HEK293 (cell line): Measurements from ENCODE around the gene OSBPL10.

Experiments used
- CTCF ChIA-PET: fragments of 350-600 bp; formaldehyde crosslinking; extraction: SDS; loops from one replicate; lab custom pipeline; 2021; ENCODE audit warnings: antibody characterized with exemption; lab: Yijun Ruan, JAX
- POLR2A ChIA-PET: fragments of 300-600 bp; formaldehyde crosslinking; extraction: SDS; loops from one replicate; lab custom pipeline; 2020; ENCODE audit warnings: antibody characterized with exemption, inconsistent platforms; lab: Yijun Ruan, JAX
- H3K27ac ChIP-seq: fragments of 200-500 bp; sonication (Bioruptor generic); 2 replicates; pipeline ENCODE4 v1.5.1; 2014; ENCODE audit warnings: low read depth, low read length, control low read depth, inconsistent platforms; ENCODE audit errors: extremely low read depth
- H3K36me3 ChIP-seq, 2 experiments: fragments of 200-500 bp in 1 of 2; sonication (Bioruptor generic) in 1 of 2; 1 replicate in 1 of 2; 2 replicates in 1 of 2; pipeline ENCODE4 v1.5.1; 2014 to 2017; ENCODE audit warnings: inconsistent platforms in 2 of 2, low read length in 2 of 2; ENCODE audit not compliant: control insufficient read depth in 2 of 2, insufficient read depth in 1 of 2
- H3K4me1 ChIP-seq: fragments of 200-500 bp; sonication (Bioruptor generic); 2 replicates; pipeline ENCODE4 v1.5.1; 2014; ENCODE audit warnings: mild to moderate bottlenecking, low read length, inconsistent platforms; ENCODE audit not compliant: control insufficient read depth, insufficient read depth
- H3K4me3 ChIP-seq: 2 replicates; pipeline ENCODE4 v1.5.1; 2011; ENCODE audit warnings: low read depth, mild to moderate bottlenecking, control low read depth, low read length, moderate library complexity
- H3K9me3 ChIP-seq: fragments of 200-500 bp; sonication (Bioruptor generic); 2 replicates; pipeline ENCODE4 v1.5.1; 2014; ENCODE audit warnings: low read depth, low read length, inconsistent platforms; ENCODE audit not compliant: control insufficient read depth, insufficient read depth
- KLF7 ChIP-seq: fragments of 450-650 bp; formaldehyde crosslinking; IDR thresholded peaks from 2 replicates; pipeline ENCODE4 v1.5.1; 2016; ENCODE audit warnings: missing biosample characterization, missing genetic modification characterization, borderline replicate concordance
- PATZ1 ChIP-seq: fragments of 450-650 bp; formaldehyde crosslinking; IDR thresholded peaks from 2 replicates; pipeline ENCODE4 v1.5.1; 2016; ENCODE audit warnings: missing biosample characterization, missing genetic modification characterization
- YY1 ChIP-seq: fragments of 450-650 bp; formaldehyde crosslinking; IDR thresholded peaks from 2 replicates; pipeline ENCODE4 v1.5.1; 2018; ENCODE audit warnings: missing biosample characterization, missing genetic modification characterization
- ZNF133 ChIP-seq: fragments of 450-650 bp; formaldehyde crosslinking; IDR thresholded peaks from 2 replicates; pipeline ENCODE4 v1.5.1; 2016; ENCODE audit warnings: missing biosample characterization, missing genetic modification characterization
- ZNF148 ChIP-seq: fragments of 450-650 bp; formaldehyde crosslinking; IDR thresholded peaks from 2 replicates; pipeline ENCODE4 v1.5.0; 2017; ENCODE audit warnings: missing biosample characterization, missing genetic modification characterization, borderline replicate concordance
- ZNF223 ChIP-seq: fragments of 450-650 bp; formaldehyde crosslinking; IDR thresholded peaks from 2 replicates; pipeline ENCODE4 v1.5.1; 2016; ENCODE audit warnings: missing biosample characterization, missing genetic modification characterization
- ZNF248 ChIP-seq: fragments of 450-650 bp; formaldehyde crosslinking; IDR thresholded peaks from 2 replicates; pipeline ENCODE4 v1.5.1; 2017; ENCODE audit warnings: missing biosample characterization, missing genetic modification characterization
- ZNF302 ChIP-seq: fragments of 450-650 bp; formaldehyde crosslinking; IDR thresholded peaks from 2 replicates; pipeline ENCODE4 v1.5.1; 2016; ENCODE audit warnings: missing biosample characterization, missing genetic modification characterization, low read depth
- ZNF350 ChIP-seq: fragments of 450-650 bp; formaldehyde crosslinking; IDR thresholded peaks from 2 replicates; pipeline ENCODE4 v1.5.0; 2017; ENCODE audit warnings: missing biosample characterization, mild to moderate bottlenecking, missing genetic modification characterization
- ZNF366 ChIP-seq: fragments of 450-650 bp; formaldehyde crosslinking; conservative IDR thresholded peaks from 2 replicates; pipeline ENCODE4 v1.5.1; 2016; ENCODE audit warnings: missing biosample characterization, missing genetic modification characterization
- ZNF37A ChIP-seq: fragments of 450-650 bp; IDR thresholded peaks from 2 replicates; pipeline ENCODE4 v1.5.1; 2018; ENCODE audit warnings: missing biosample characterization, missing genetic modification characterization
- ZNF433 ChIP-seq: fragments of 450-650 bp; formaldehyde crosslinking; IDR thresholded peaks from 2 replicates; pipeline ENCODE4 v1.5.1; 2016; ENCODE audit warnings: missing biosample characterization, missing genetic modification characterization, low read depth
- ZNF473 ChIP-seq: fragments of 450-650 bp; formaldehyde crosslinking; IDR thresholded peaks from 2 replicates; pipeline ENCODE4 v1.5.1; 2017; ENCODE audit warnings: missing biosample characterization, missing genetic modification characterization
- ZNF501 ChIP-seq: fragments of 450-650 bp; formaldehyde crosslinking; IDR thresholded peaks from 2 replicates; pipeline ENCODE4 v1.5.1; 2016; ENCODE audit warnings: missing biosample characterization, missing genetic modification characterization
- ZNF530 ChIP-seq: fragments of 450-650 bp; formaldehyde crosslinking; IDR thresholded peaks from 2 replicates; pipeline ENCODE4 v1.5.1; 2016; ENCODE audit warnings: low read depth, missing biosample characterization, missing genetic modification characterization
- ZNF558 ChIP-seq: fragments of 450-650 bp; formaldehyde crosslinking; IDR thresholded peaks from 2 replicates; pipeline ENCODE4 v1.5.1; 2016; ENCODE audit warnings: missing biosample characterization, missing genetic modification characterization
- ZNF561 ChIP-seq: fragments of 450-650 bp; IDR thresholded peaks from 2 replicates; pipeline ENCODE4 v1.5.1; 2018; ENCODE audit warnings: missing biosample characterization, missing genetic modification characterization, borderline replicate concordance

The OSBPL10 gene

GRCh38 chr3:31880020-31880419, 101.0 kb downstream of the OSBPL10 start:
- no peaks in the 10 kb centered on the region for H3K9me3 ChIP-seq
- ChIA-PET CTCF (no interaction called here), POLR2A (no interaction called here)
- no peaks in the 10 kb centered on the region for H3K36me3 ChIP-seq
- H3K4me3 ChIP-seq = no peak overlapping the region
- no peaks in the 10 kb centered on the region for H3K4me1 ChIP-seq
- TF ChIP-seq ZNF350 (tag by site-specific recombination) (no peak), ZNF133 (tag by site-specific recombination) (no peak)
- no peak overlapping the region for H3K27ac ChIP-seq

- no peak overlapping the region for H3K27ac ChIP-seq
- no peaks in the 10 kb centered on the region for H3K9me3 ChIP-seq
- no peaks in the 10 kb centered on the region for H3K4me1 ChIP-seq
- no peak overlapping the region for H3K4me3 ChIP-seq
- H3K36me3 ChIP-seq = no peaks in the 10 kb centered on the region
- ChIA-PET CTCF (interaction anchor here (0.5 kb wide), 1 partner anchor 58 kb away, joined by 4 read pairs; no protein-coding TSS in a partner anchor), POLR2A (no interaction called here)
- TF ChIP-seq ZNF148 (tag by site-specific recombination) (no peak), PATZ1 (no peak), ZNF561 (tag by site-specific recombination) (no peak), ZNF530 (tag by site-specific recombination) (no peak), KLF7 (tag by site-specific recombination) (no peak), ZNF37A (tag by site-specific recombination) (no peak)
- TF ChIP-seq, all 188 proteins: peak for 0
Observed at GRCh38 chr3:31879365-31879764, 101.7 kb downstream of the OSBPL10 start.

GRCh38 chr3:31878231-31878838, 102.7 kb downstream of the OSBPL10 start:
- TF ChIP-seq YY1 (tag by site-specific recombination) (no peak), ZNF558 (tag by site-specific recombination) (no peak), ZNF248 (tag by site-specific recombination) (no peak), ZNF366 (tag by site-specific recombination) (no peak), ZNF473 (tag by site-specific recombination) (no peak), ZNF433 (no peak), ZNF501 (tag by site-specific recombination) (no peak), ZNF223 (tag by site-specific recombination) (no peak), ZNF302 (tag by site-specific recombination) (no peak)
- CTCF ChIA-PET = interaction anchor here (0.5 kb wide), 1 partner anchor 8 kb away, joined by 3 read pairs; no protein-coding TSS in a partner anchor
- H3K4me1 ChIP-seq = no peaks in the 10 kb centered on the region
- H3K9me3 ChIP-seq = no peaks in the 10 kb centered on the region
- no peak overlapping the region for H3K27ac ChIP-seq
- POLR2A ChIA-PET = no interaction called here
- H3K36me3 ChIP-seq = no peaks in the 10 kb centered on the region
- H3K4me3 ChIP-seq = no peak overlapping the region
